PFSK-1 (cell line): Measurements from ENCODE around the gene SLC25A25.

ENCODE experiments used
- FOXP2 ChIP-seq: optimal IDR thresholded peaks from 2 replicates; pipeline ENCODE3; 2011; ENCODE audit warnings: borderline replicate concordance, control low read depth, inconsistent platforms; ENCODE audit not compliant: insufficient read depth; ENCODE audit errors: extremely low read length, extremely low read depth
- POLR2AphosphoS5 ChIP-seq: IDR thresholded peaks from 2 replicates; pipeline ENCODE4 v1.6.1; 2012; ENCODE audit warnings: low read depth, mild to moderate bottlenecking, control low read depth, low read length, moderate library complexity
- REST ChIP-seq, 2 experiments: IDR thresholded peaks; 2 replicates each; pipeline versions ENCODE4 v1.6.1 to v1.8.0; 2011 to 2012; ENCODE audit warnings: low read depth in 2 of 2, low read length in 2 of 2, control low read depth in 1 of 2, inconsistent platforms in 1 of 2, mild to moderate bottlenecking in 1 of 2, moderate library complexity in 1 of 2; ENCODE audit not compliant: insufficient read depth in 1 of 2
- SIN3A ChIP-seq: IDR thresholded peaks from 2 replicates; pipeline ENCODE4 v1.6.1; 2012; ENCODE audit warnings: mild to moderate bottlenecking, low read length, moderate library complexity, borderline replicate concordance; ENCODE audit not compliant: insufficient read depth
- TAF1 ChIP-seq: IDR thresholded peaks from 2 replicates; pipeline ENCODE4 v1.6.1; 2012; ENCODE audit warnings: low read length, control low read depth, borderline replicate concordance; ENCODE audit not compliant: insufficient read depth

The SLC25A25 gene

GRCh38 chr9:128073253-128073886 is 5.3 kb downstream of the SLC25A25 start:
- no peak for TF ChIP-seq FOXP2
- no peak for TF ChIP-seq REST (IDR thresholded peaks at IDR 0.05; ENCODE audit: insufficient read depth in 1 of 2, low read depth in 2 of 2, low read length in 2 of 2)
- TF ChIP-seq TAF1: no peak
- TF ChIP-seq SIN3A: no peak
- TF ChIP-seq POLR2AphosphoS5: no peak

- TF ChIP-seq POLR2AphosphoS5: no peak
Measured at GRCh38 chr9:128077847-128078503, 9.9 kb downstream of the SLC25A25 start.

GRCh38 chr9:128078504-128079434 is 10.7 kb downstream of the SLC25A25 start:
- TF ChIP-seq REST (IDR thresholded peaks at IDR 0.05; ENCODE audit: insufficient read depth in 1 of 2, low read depth in 2 of 2, low read length in 2 of 2): no peak
- TF ChIP-seq POLR2AphosphoS5: no peak
- no peak for TF ChIP-seq SIN3A
- TF ChIP-seq TAF1: no peak
- no peak for TF ChIP-seq FOXP2

- no peak for TF ChIP-seq TAF1
Measured at GRCh38 chr9:128080206-128080605, 12.2 kb downstream of the SLC25A25 start.

GRCh38 chr9:128081056-128081455 is 13.0 kb downstream of the SLC25A25 start:
- TF ChIP-seq POLR2AphosphoS5 (no peak), FOXP2 (no peak), SIN3A (no peak), REST (IDR thresholded peaks at IDR 0.05; ENCODE audit: insufficient read depth in 1 of 2, low read depth in 2 of 2, low read length in 2 of 2) (no peak), TAF1 (no peak)

GRCh38 chr9:128082151-128082550 is 14.1 kb downstream of the SLC25A25 start:
- TF ChIP-seq TAF1: no peak
- no peak for TF ChIP-seq FOXP2
- TF ChIP-seq REST (IDR thresholded peaks at IDR 0.05; ENCODE audit: insufficient read depth in 1 of 2, low read depth in 2 of 2, low read length in 2 of 2): no peak
- no peak for TF ChIP-seq POLR2AphosphoS5
- TF ChIP-seq SIN3A: no peak
